Right kidney (tissue), 9 donors: ENCODE data around the gene ZNF281.
"Not testable (repeated sequence)": the region's sequence is repeated elsewhere in the genome, so short reads cannot be mapped to it uniquely, and the experiment has no call there.

Source experiments
- DNase-seq: peaks from one replicate; pipeline ENCODE4 v3.0.0-alpha.2; 2016
- long read RNA-seq, 8 donors: transcript quantifications; one replicate each; lab custom pipeline, GENCODE V29; 2026

Gene ZNF281, protein sequence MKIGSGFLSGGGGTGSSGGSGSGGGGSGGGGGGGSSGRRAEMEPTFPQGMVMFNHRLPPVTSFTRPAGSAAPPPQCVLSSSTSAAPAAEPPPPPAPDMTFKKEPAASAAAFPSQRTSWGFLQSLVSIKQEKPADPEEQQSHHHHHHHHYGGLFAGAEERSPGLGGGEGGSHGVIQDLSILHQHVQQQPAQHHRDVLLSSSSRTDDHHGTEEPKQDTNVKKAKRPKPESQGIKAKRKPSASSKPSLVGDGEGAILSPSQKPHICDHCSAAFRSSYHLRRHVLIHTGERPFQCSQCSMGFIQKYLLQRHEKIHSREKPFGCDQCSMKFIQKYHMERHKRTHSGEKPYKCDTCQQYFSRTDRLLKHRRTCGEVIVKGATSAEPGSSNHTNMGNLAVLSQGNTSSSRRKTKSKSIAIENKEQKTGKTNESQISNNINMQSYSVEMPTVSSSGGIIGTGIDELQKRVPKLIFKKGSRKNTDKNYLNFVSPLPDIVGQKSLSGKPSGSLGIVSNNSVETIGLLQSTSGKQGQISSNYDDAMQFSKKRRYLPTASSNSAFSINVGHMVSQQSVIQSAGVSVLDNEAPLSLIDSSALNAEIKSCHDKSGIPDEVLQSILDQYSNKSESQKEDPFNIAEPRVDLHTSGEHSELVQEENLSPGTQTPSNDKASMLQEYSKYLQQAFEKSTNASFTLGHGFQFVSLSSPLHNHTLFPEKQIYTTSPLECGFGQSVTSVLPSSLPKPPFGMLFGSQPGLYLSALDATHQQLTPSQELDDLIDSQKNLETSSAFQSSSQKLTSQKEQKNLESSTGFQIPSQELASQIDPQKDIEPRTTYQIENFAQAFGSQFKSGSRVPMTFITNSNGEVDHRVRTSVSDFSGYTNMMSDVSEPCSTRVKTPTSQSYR
- long read RNA-seq, donor 1, full-length matches to known transcripts: 4 of 4 reads
- long read RNA-seq, donor 1, partial matches to known transcripts: 0 of 4 reads
- long read RNA-seq, donor 1, other reads (novel, unspliced or antisense): 0 of 4 reads
- long read RNA-seq, donor 2, full-length matches to known transcripts: 1 of 1 reads
- long read RNA-seq, donor 2, partial matches to known transcripts: 0 of 1 reads
- long read RNA-seq, donor 2, other reads (novel, unspliced or antisense): 0 of 1 reads
- long read RNA-seq, donor 3, full-length matches to known transcripts: 2 of 2 reads
- long read RNA-seq, donor 3, partial matches to known transcripts: 0 of 2 reads
- long read RNA-seq, donor 3, other reads (novel, unspliced or antisense): 0 of 2 reads
- long read RNA-seq, donor 4, full-length matches to known transcripts: 5 of 5 reads
- long read RNA-seq, donor 4, partial matches to known transcripts: 0 of 5 reads
- long read RNA-seq, donor 4, other reads (novel, unspliced or antisense): 0 of 5 reads
- long read RNA-seq, donor 5, full-length matches to known transcripts: 3 of 3 reads
- long read RNA-seq, donor 5, partial matches to known transcripts: 0 of 3 reads
- long read RNA-seq, donor 5, other reads (novel, unspliced or antisense): 0 of 3 reads
- long read RNA-seq, donor 6, full-length matches to known transcripts: 4 of 4 reads
- long read RNA-seq, donor 6, partial matches to known transcripts: 0 of 4 reads
- long read RNA-seq, donor 6, other reads (novel, unspliced or antisense): 0 of 4 reads
- long read RNA-seq, donor 7, full-length matches to known transcripts: 5 of 5 reads
- long read RNA-seq, donor 7, partial matches to known transcripts: 0 of 5 reads
- long read RNA-seq, donor 7, other reads (novel, unspliced or antisense): 0 of 5 reads
- long read RNA-seq, donor 8, full-length matches to known transcripts: 5 of 5 reads
- long read RNA-seq, donor 8, partial matches to known transcripts: 0 of 5 reads
- long read RNA-seq, donor 8, other reads (novel, unspliced or antisense): 0 of 5 reads

GRCh38 chr1:200409761-200410565, at the start of gene ZNF281:
Gene ZNF281 (minus strand): TSS chr1:200410036. CDS start chr1:200409705, 331 bp downstream.
- peak; percentile 90 for DNase-seq

DNA sequence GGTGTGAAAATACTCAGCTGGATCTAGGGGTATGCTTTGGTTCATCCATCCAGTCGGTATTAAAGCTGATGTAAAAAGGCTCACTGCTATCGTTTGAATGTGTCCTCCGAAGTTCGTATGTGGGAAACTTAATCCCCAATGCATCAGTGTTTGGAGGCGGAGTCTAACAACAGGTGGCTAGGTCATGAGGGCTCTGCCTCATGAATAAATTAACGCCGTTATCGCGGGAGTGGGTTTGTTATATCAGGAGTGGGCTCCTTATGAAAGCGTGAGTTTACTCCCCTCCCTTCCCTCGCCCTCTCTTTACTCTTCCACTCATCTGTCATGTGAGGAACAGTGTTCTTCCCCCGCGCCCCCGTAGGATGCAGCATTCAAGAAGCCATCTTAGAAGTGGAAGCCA, 48.9 kb upstream of the ZNF281 start:
- no peak for DNase-seq

- no peak for DNase-seq
Measured at GRCh38 chr1:200457810-200458209, 48.0 kb upstream of the ZNF281 start.

- no peak for DNase-seq
Measured at GRCh38 chr1:200454425-200454824, 44.6 kb upstream of the ZNF281 start.

DNA sequence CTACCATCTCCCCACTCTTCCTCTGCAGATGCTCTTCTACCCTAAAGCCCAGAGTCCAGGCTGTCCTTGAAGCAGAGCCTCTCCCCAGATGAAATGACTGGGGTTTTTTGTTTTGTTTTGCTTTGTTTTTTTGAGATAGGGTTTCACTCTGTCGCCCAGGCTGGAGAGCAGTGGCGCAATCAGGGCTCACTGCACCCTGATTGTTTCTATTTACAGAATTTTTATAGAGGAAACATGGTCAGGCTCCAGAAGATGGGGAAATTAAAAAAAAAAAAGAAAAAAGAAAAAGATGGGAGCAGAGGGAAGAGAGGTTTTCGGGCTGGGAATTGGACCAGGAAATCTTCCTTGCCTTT, 43.7 kb upstream of the ZNF281 start:
- no peak for DNase-seq

- DNase-seq: no peak
Measured at GRCh38 chr1:200452850-200453552, 43.2 kb upstream of the ZNF281 start.

GRCh38 chr1:200448034-200448762, 38.4 kb upstream of the ZNF281 start:
- no peak for DNase-seq

DNA sequence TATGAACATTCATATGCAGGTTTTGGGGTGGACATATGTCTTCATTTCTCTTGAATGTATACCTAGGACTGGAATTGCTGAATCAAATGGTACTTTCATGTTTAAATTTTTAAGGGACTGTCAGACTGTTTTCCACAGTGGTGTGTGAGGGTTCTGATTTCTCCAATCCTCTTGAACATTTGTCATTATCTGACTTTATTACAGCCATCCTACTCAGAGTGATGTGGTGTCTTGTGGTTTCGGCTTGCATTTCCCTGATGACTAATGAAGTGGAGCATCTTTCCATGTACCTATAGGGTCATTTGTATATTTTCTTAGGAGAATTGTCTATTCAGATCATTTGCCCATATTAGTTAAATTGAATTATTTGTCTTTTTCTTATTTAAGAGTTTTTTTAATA, 35.4 kb upstream of the ZNF281 start:
- DNase-seq: no peak

DNA sequence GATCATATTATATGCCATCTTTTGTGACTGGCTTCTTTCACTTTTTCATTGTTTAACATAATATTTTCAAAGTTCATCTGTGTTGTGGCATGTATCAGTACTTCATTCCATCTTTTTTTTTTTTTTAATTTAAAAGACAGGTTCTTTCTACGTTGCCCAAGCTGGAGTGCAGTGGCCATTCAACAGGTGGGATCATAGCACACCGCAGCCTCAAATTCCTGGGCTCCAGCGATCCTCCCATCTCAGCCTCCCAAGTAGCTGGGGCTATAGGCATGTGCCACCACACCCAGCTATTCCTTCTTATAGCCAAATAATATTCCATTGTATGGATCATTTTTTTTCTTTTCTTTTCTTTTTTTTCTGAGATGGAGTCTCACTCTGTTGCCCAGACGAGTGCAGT, 34.6 kb upstream of the ZNF281 start:
- DNase-seq: no peak

- DNase-seq: no peak
Measured at GRCh38 chr1:200443860-200444259, 34.0 kb upstream of the ZNF281 start.

DNA sequence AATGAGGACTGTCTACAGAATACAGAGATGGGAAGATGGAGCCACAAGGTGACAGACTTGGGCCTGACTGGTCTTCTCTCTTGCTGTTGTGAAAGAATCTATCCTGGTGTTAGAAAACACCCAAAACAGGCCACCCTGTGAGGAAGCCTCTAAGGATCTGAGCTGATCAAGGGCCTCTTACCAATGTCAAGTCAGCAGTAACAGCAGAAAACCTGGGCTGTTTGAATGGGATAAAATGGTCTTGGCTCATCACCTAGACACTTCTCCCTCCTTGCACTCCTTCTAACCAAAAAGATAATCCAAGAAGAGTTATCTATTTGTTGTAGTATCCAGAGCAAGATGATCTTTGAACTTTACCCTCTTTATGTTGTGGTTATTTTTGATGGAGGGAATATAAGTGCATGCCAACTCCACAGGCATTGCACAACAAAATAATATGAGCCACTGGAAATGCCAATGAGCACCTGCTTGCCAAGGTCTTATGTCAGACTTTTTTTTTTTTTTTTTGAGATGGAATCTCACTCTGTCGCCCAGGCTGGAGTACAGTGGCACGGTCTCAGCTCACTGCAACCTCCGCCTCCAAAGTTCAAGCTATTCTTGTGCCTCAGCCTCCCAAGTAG, 32.8 kb upstream of the ZNF281 start:
- no peak for DNase-seq

DNA sequence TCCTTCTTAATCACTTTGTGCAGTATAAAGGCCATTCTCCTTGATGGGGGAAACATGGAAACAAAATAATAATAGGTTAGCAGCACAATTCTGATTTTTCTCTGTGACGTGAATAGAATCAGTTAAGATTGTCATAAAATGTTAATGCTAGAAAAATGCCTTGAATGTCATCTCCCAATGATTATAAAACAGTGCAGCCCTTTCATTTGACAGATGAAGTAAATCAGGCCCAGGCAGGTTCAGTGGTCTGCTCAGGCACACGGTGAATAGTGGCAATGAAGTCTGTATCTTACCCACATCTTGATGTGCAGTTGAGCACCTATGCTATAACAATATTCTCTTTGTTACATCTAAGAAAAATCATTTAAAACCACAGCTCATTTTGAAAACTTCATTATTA, 32.2 kb upstream of the ZNF281 start:
- DNase-seq: no peak

DNA sequence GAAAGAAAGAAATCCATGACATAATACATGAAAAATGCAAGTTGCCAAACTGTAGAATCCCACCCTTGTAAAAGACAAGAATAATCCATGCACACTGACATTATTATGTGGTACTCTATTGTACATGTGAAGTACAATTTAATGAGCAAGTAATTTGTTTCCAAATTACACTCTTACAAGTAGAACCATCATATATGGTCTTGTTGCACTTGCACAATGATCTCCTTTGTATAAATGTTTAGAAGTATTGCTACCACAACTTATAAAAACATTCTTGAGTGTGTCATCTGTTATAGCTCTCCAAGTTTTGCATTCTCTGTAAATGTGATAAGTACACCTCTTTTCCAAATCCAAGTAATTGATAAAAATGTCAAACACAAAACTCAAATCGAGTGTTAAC, 29.1 kb upstream of the ZNF281 start:
- no peak for DNase-seq

DNA sequence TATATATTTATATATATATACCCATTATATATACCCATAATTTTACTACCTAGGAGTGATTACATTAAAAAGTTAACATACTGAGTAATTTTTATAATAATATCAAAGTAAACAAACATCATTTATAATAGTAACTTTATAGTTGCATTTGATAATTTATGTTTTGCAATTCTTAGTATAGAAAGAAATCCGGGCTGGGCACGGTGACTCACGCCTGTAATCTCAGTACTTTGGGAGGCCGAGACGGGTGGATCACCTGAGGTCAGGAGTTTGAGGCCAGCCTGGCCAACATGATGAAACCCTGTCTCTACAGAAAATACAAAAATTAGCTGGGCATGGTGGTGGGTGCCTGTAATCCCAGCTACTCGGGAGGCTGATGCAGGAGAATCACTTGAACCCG, 28.6 kb upstream of the ZNF281 start:
- DNase-seq: not testable (repeated sequence)

- DNase-seq: no peak
Measured at GRCh38 chr1:200437556-200438203, 27.8 kb upstream of the ZNF281 start.

- no peak for DNase-seq
Measured at GRCh38 chr1:200437088-200437487, 27.3 kb upstream of the ZNF281 start.

DNA sequence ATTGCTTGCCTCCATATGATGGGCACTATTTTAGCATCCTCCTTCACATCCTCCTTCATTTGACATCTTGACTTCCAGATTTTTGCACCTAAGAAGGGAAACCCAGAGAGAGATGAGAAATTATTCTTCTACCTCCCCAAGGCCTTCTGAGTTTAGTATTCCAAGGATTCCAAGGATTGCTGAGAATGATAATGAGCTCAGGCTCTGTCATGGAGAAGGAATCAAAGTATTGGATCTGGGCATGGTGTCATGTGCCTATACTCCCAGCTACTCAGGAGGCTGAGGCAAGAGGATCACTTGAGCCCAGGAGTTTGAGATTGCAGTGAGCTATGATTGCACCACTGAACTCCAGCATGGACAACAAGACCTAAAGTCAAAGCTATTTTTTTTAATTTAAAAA, 26.6 kb upstream of the ZNF281 start:
- DNase-seq: no peak

DNA sequence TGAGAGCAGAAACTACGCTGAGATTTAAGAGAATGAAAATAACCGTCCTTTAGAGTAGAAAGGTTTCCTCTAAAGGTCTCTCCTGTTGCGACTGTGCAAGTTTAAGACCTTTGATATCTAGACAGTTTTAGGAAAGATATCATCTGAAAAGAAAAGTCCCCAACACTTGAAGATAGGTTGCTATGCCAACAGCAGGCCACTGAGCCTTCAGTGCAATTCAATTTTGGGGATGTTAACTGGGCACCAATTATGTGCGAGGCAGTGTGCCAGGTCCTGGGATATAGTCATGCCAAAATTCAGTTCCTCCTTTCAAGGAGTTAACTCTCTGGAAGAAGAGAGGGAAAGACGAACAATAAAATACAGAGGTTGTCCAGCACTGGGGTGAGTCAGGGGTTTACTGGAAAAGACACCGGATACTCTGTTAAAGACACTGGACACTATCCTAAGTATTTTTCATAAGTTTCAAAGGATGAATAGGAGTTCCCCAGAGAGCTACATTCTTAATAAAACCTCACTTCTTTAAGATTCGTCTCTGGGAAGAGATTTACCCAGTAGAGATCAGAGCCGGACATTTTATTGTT, 25.5 kb upstream of the ZNF281 start:
- DNase-seq: no peak
